Measurements from ENCODE around the gene ANKRD9. TPM values are rescaled to one million over a fixed set of nuclear protein-coding genes. Genes with fewer than 3 reads are reported as not detected.

ANKRD9 gene
- total and polyA plus RNA-seq, 9 of the 15 experiments (the other 6 are each of a cell fraction or from before 2014, with no cell fraction given) = 0.04 to 32.9 (median 5.3) TPM

DNA sequence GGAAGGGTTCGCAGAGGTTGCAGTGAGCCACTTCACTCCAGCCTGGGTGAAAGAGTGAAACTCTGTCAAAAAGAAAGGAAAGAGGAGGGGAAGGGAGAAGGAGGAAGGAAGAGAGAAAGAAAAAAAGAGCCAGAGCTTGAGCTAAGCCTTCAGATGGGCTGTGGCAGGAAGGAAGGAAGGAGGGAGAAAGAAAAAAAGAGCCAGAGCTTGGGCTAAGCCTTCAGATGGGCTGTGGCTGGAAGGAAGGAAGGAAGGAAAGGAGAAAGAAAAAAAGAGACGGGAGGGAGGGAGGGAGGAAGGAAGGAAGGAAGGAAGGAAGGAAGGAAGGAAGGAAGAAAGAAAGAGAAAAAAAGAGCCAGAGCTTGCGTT lies 13.6 kb upstream of the ANKRD9 start:
- no peak overlapping the region for H3K9ac ChIP-seq (ENCODE audit: insufficient read depth in 1 of 2, low read depth in 2 of 2, low read length in 2 of 2)
- TF ChIP-seq CBX8 (IDR thresholded peaks at IDR 0.05; ENCODE audit: borderline replicate concordance, extremely low read depth, low read depth, low read length, poor library complexity, severe bottlenecking) = no peak
- no peak for TF ChIP-seq GMEB1 (CRISPR knock-in tag; IDR thresholded peaks at IDR 0.05)
- TF ChIP-seq ELF1 (tag; IDR thresholded peaks at IDR 0.05) = no peak
- no peak for TF ChIP-seq ZNF717 (CRISPR knock-in tag; IDR thresholded peaks at IDR 0.05)
- TF ChIP-seq, protein P1, sequence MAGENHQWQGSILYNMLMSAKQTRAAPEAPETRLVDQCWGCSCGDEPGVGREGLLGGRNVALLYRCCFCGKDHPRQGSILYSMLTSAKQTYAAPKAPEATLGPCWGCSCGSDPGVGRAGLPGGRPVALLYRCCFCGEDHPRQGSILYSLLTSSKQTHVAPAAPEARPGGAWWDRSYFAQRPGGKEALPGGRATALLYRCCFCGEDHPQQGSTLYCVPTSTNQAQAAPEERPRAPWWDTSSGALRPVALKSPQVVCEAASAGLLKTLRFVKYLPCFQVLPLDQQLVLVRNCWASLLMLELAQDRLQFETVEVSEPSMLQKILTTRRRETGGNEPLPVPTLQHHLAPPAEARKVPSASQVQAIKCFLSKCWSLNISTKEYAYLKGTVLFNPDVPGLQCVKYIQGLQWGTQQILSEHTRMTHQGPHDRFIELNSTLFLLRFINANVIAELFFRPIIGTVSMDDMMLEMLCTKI (IDR thresholded peaks at IDR 0.05; ENCODE audit: partially characterized antibody) = no peak
- no peak for TF ChIP-seq ZBTB1 (CRISPR knock-in tag; IDR thresholded peaks at IDR 0.05; ENCODE audit: borderline replicate concordance, low read depth)
- TF ChIP-seq RBFOX2 (IDR thresholded peaks at IDR 0.05; ENCODE audit: low read depth, low read length) = no peak
- no peak for TF ChIP-seq ZNF57 (CRISPR knock-in tag; IDR thresholded peaks at IDR 0.05)
- BruUV-seq (replicated peaks) = no TSS peak
- ATAC-seq (no peak), FAIRE-seq (no peak), DNase-seq (ENCODE audit: extremely low read depth in 1 of 4, low spot score in 3 of 4) (no peak)
- no CpG with 5 or more reads among the region's 3 CpGs for WGBS (ENCODE audit: insufficient coverage, low coverage, missing lambda C conversion rate)
- ChIA-PET POLR2A (no interaction called here), CTCF (ENCODE audit: low intra/inter-chr PET ratio) (interaction anchor here (0.7 kb wide), 1 partner anchor 288 kb away, joined by 5 read pairs; no protein-coding TSS in a partner anchor)
- H3K79me2 ChIP-seq (ENCODE audit: control insufficient read depth, insufficient read depth, low read length) = no peaks in the 10 kb centered on the region; the same call in 2 of the 3 replicates
- no peak overlapping the region for H2AFZ ChIP-seq (ENCODE audit: low read depth, low read length)
- no peak overlapping the region for H3K4me2 ChIP-seq (ENCODE audit: insufficient read depth, low read length)
- H3K4me1 ChIP-seq (replicated peaks in 1 of 2; ENCODE audit: control insufficient read depth in 2 of 2, insufficient read depth in 2 of 2, low read length in 2 of 2) = peaks cover 12 to 37% of the 10 kb centered on the region in 2 experiments; a peak in 4 of 5 replicates
- in situ Hi-C loops (cut with MboI) = loop anchor here (25.0 kb wide), 1 partner anchor 389 kb away; the partner anchor contains the start of gene AMN
- no peaks in the 10 kb centered on the region for H3K36me3 ChIP-seq (ENCODE audit: control insufficient read depth, insufficient read depth, low read length)
- no peaks in the 10 kb centered on the region; the same call in 1 of the 2 replicates for H3K9me3 ChIP-seq (replicated peaks; ENCODE audit: control insufficient read depth, insufficient read depth, low read depth, low read length)
- H3K4me3 ChIP-seq = no peak overlapping the region
- H3K27ac ChIP-seq (ENCODE audit: extremely low read depth, low read depth, low read length) = no peak overlapping the region
- intact Hi-C loops (cut with micrococcal nuclease) = loop anchor here (5.0 to 10.0 kb wide), 2 partner anchors 172 to 254 kb away; partner anchors contain the start of gene TRAF3
- H3K27me3 ChIP-seq (ENCODE audit: control insufficient read depth in 2 of 2, insufficient read depth in 2 of 2, low read length in 2 of 2) = no peaks in the 10 kb centered on the region
- no peaks in the 10 kb centered on the region for H3K9me1 ChIP-seq (ENCODE audit: control insufficient read depth, insufficient read depth, low read length)
- no peaks in the 10 kb centered on the region for H4K20me1 ChIP-seq (replicated peaks; ENCODE audit: control insufficient read depth, insufficient read depth, low read length)
